Pancreas (tissue), 10 donors: ENCODE results near the gene LYPD1. TPM values are rescaled to one million over a fixed set of nuclear protein-coding genes. Genes with fewer than 3 reads are reported as not detected.

Experiments used
- ATAC-seq, 4 donors: fragments of 200-7000 bp; cut with Tn5 transposase; one replicate each; pipeline versions ENCODE4 v1.8.0 to v1.9.1; 2020; ENCODE audit warnings: mild to moderate bottlenecking in 4 of 4, moderate library complexity in 4 of 4
- DNase-seq, 6 donors: peaks; one replicate each; pipeline ENCODE4 v3.0.0-alpha.2; 2020
- FAIRE-seq: peaks from 2 replicates; lab custom pipeline; 2012; peaks lifted over from hg19 to GRCh38; lab: Jason Lieb, UNC
- H3K27ac ChIP-seq, 4 donors: fragments of 200-600 bp; sonication (generic); 1 replicate in 3 of 4; 2 replicates in 1 of 4; pipeline versions ENCODE4 v1.5.0 to v1.8.0; 2020
- H3K27me3 ChIP-seq, 4 donors: fragments of 200-600 bp; one replicate each; pipeline ENCODE4 v1.8.0; 2021
- H3K36me3 ChIP-seq, 3 donors: fragments of 200-600 bp; sonication (generic) in 1 of 3; one replicate each; pipeline versions ENCODE4 v1.5.0 to v1.8.0; 2020 to 2021
- H3K4me1 ChIP-seq, 3 donors: fragments of 200-600 bp; one replicate each; pipeline ENCODE4 v1.8.0; 2021
- H3K4me3 ChIP-seq, 4 donors: fragments of 200-600 bp; sonication (generic) in 2 of 4; one replicate each; pipeline versions ENCODE4 v1.5.0 to v1.8.0; 2020 to 2021
- H3K9me3 ChIP-seq, 4 donors: fragments of 200-600 bp; one replicate each; pipeline ENCODE4 v1.8.0; 2021
- WGBS, 2 donors: extraction: QIAGEN DNeasy Blood & Tissue Kit; methylation state at CpG; one replicate each; pipeline ENCODE4 v1.1.7; 2013; 5-methylcytosine and 5-hydroxymethylcytosine counted together
- intact Hi-C, 3 donors: fragments of 100-400 bp; cut with DNase I; formaldehyde crosslinking; loops; one replicate each; pipeline versions ENCODE4 v1.11.1 to v1.14.2; 2022
- polyA plus RNA-seq, 2 donors: library from polyadenylated mRNA; stranded (reverse); fragments of 200-250 nt; gene quantifications; one replicate each; pipeline ENCODE4 v1.2.3, GENCODE V29; 2013
- total RNA-seq, 6 donors: library from RNA; stranded (reverse); fragmentation: NEBNext Ultra II Directional in 4 of 6; extraction: Animal tissue kit (Norgen Biotek cat#: 25700) in 4 of 6; gene quantifications; one replicate each; pipeline versions ENCODE4 v1.2.1 to v1.2.4, GENCODE V29; 2021 to 2023
- TF ChIP-seq, protein P1 (sequence below), 4 donors: fragments of 200-600 bp; sonication (generic) in 3 of 4; IDR thresholded peaks; one replicate each; pipeline versions ENCODE4 v1.5.0 to v1.8.0; 2021; ENCODE audit warnings: antibody characterized with exemption in 4 of 4
- donor health status: healthy with polysubstance abuse.
- donor health status: DM: no; HTN: no; CAD: no; lungs with moderate emphysema.
- donor health status: DM: no; HTN: no; CAD: no.
- donor health status: control.
- donor health status: control.
- donor health status: Bipolar disorder and iron deficiency.
- donor health status: DM: yes; HTN: yes; CAD: no.
- donor health status: DM: no; HTN: no; CAD: no.
- donor health status: DM: no; HTN: no; CAD: no.
- donor health status: DM: yes; HTN: yes; CAD: no.

The LYPD1 gene
- total and polyA plus RNA-seq, 8 donors: 1.1 to 20.5 (median 4.1) TPM

DNA sequence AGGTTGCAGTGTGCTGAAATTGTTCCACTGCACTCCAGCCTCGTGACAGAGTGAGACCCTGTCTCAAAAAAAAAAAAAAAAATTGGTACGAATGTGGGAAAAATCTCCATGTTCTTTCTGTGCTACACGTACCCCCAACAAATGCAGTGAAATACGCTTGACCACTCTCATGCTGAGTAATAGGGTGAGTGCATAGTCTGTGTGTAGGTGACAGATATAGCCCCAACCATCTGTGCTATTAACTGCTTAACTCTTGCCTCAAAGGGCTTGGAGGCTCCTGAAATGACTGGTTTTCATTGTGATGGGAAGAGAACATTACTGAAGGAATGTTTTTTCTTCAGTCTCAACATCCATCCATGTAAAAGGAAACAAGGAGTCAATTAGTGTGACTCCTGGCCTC is 15.7 kb downstream of the LYPD1 start:
- H3K4me3 ChIP-seq: no peak overlapping the region
- H3K27ac ChIP-seq: no peak overlapping the region
- H3K27me3 ChIP-seq: no peaks in the 10 kb centered on the region
- 67 to 69% methylated on average over 4 of the region's 4 CpGs for whole genome bisulfite sequencing, 2 donors
- intact Hi-C loops: no loop called here
- no peak for DNase-seq
- FAIRE-seq: no peak
- no peaks in the 10 kb centered on the region for H3K36me3 ChIP-seq
- no peak for ATAC-seq
- no peaks in the 10 kb centered on the region for H3K4me1 ChIP-seq
- TF ChIP-seq, protein P1, sequence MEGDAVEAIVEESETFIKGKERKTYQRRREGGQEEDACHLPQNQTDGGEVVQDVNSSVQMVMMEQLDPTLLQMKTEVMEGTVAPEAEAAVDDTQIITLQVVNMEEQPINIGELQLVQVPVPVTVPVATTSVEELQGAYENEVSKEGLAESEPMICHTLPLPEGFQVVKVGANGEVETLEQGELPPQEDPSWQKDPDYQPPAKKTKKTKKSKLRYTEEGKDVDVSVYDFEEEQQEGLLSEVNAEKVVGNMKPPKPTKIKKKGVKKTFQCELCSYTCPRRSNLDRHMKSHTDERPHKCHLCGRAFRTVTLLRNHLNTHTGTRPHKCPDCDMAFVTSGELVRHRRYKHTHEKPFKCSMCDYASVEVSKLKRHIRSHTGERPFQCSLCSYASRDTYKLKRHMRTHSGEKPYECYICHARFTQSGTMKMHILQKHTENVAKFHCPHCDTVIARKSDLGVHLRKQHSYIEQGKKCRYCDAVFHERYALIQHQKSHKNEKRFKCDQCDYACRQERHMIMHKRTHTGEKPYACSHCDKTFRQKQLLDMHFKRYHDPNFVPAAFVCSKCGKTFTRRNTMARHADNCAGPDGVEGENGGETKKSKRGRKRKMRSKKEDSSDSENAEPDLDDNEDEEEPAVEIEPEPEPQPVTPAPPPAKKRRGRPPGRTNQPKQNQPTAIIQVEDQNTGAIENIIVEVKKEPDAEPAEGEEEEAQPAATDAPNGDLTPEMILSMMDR (IDR thresholded peaks at IDR 0.05): no peak
- no peaks in the 10 kb centered on the region for H3K9me3 ChIP-seq

DNA sequence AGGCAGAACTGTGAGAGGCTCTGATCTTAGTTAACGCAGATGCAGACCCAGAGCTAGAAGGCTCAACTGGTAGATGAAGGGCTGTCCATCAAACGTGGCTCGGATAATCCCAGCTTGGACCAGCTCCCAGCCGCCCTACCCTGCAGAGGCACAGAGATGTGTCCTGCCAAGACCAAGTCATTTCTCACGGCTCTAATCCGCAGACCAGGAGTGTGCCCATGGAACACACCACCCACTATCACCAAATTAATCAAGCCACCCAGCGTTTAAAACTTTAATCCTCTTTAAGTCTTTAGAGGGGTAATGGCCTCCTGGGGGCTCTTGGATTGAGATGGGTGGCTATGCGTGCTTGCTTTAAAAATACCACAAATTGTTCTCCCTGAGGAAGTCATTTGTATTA is 17.5 kb downstream of the LYPD1 start:
- intact Hi-C loops: no loop called here
- no peaks in the 10 kb centered on the region for H3K36me3 ChIP-seq
- TF ChIP-seq, protein P1 (IDR thresholded peaks at IDR 0.05): no peak
- no peaks in the 10 kb centered on the region for H3K4me1 ChIP-seq
- DNase-seq: no peak
- no peak overlapping the region for H3K27ac ChIP-seq
- WGBS, 2 donors: 81 to 86% methylated on average over 8 of the region's 8 CpGs
- no peaks in the 10 kb centered on the region for H3K27me3 ChIP-seq
- H3K4me3 ChIP-seq: no peak overlapping the region
- no peak for FAIRE-seq
- no peaks in the 10 kb centered on the region for H3K9me3 ChIP-seq
- no peak for ATAC-seq

DNA sequence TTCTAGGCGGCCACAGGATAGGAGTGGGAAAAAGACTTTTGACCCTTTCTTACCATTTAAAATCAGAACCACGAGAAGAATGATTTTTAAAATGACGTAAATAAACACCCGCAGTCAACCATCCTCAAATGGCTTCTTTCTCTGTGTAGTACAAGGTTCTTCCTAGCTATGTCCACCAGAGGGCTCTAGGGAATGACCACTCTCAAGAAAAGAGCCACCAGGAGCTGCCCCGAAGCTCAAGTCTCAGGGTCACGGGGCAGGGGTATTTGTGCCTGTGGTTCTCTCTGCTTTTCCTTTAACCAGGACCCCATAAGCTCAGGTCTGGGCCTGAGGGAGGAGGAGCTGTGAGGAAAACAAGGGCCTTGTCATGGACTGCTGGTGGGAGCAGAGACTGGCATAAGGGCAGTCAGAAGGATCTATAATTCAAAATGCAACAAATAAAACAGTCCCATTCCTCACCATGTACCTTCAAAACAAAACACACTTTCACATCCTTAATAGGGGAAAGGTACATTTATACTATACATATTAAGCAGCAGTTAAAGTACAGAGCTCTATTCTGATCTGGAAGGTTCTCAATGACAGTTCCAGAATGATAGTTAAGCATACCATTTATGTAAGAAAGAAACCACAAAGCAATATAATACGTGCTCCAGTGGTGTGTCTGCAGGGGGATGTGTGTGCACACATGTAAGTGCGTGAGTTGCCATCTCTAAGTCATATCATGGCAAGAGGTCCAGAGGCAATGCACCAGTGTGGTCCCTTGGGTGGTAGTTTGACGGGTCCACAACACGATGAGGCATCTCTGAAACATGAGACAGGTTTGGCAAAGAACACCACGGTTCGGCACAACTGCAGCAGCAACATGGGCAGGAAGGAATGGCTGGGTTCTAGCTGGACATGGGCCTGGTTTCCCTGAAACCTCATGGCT is 18.6 kb downstream of the LYPD1 start:
- intact Hi-C loops: no loop called here
- H3K27ac ChIP-seq: no peak overlapping the region
- 46 to 73% methylated on average over 12 of the region's 12 CpGs for WGBS, 2 donors
- no peak for FAIRE-seq
- TF ChIP-seq, protein P1 (IDR thresholded peaks at IDR 0.05): peak in 3 of 4 donors; percentile 25 to 44 (median 30)
- no peaks in the 10 kb centered on the region for H3K4me1 ChIP-seq
- peak in 2 of 4 donors; percentile 72 to 84 for ATAC-seq
- H3K9me3 ChIP-seq: no peaks in the 10 kb centered on the region
- no peak overlapping the region for H3K4me3 ChIP-seq
- H3K27me3 ChIP-seq: no peaks in the 10 kb centered on the region
- no peaks in the 10 kb centered on the region for H3K36me3 ChIP-seq
- no peak for DNase-seq

DNA sequence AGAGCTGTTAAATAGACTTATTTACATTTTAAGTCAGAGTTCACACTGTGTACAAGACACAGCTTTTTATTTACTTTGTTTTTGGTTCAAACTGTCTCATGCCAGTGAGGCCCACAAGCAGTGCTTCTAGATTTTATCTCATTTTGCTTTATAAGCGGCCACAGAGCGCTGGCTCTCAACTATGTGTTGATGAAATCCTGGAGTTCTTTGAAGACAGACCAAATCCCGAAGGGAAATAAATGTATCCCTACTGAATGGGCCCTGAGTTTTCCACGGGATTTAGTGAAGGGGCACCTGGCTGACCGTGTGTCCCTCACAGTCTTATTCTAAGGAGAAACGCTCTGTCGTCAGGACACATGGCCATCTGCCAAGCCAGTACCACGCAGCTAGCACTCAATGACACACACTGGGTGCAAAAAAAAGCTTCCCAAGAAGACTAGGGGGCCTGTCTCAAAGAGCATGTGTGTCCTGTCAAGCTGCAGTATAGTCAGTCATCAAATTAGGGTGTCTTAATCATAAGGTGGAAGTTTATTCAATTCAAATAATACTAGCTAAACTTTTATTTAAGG is 23.4 kb downstream of the LYPD1 start:
- ATAC-seq (no peak), FAIRE-seq (no peak), DNase-seq (no peak)
- TF ChIP-seq, protein P1 (IDR thresholded peaks at IDR 0.05): no peak
- H3K9me3 ChIP-seq: no peaks in the 10 kb centered on the region
- 89% methylated on average over 8 of the region's 8 CpGs for WGBS, 2 donors
- H3K27ac ChIP-seq: no peak overlapping the region
- H3K4me1 ChIP-seq: no peaks in the 10 kb centered on the region
- no peaks in the 10 kb centered on the region for H3K27me3 ChIP-seq
- no peak overlapping the region for H3K4me3 ChIP-seq
- intact Hi-C loops: no loop called here
- H3K36me3 ChIP-seq: no peaks in the 10 kb centered on the region
